DND-41 (cell line): ENCODE measurements around the gene MAN1A1.

Experiments used
- EZH2 ChIP-seq: IDR thresholded peaks from 3 replicates; pipeline ENCODE4 v1.6.1; 2012; ENCODE audit warnings: borderline replicate concordance, low read depth, mild to moderate bottlenecking, moderate library complexity, low read length, inconsistent platforms; ENCODE audit not compliant: severe bottlenecking
- TF ChIP-seq, protein P1 (sequence below): IDR thresholded peaks from 2 replicates; pipeline ENCODE4 v1.5.1; 2012; ENCODE audit warnings: borderline replicate concordance, low read length, moderate library complexity, mild to moderate bottlenecking; ENCODE audit not compliant: poor library complexity, severe bottlenecking; ENCODE audit errors: extremely low read depth

DNA sequence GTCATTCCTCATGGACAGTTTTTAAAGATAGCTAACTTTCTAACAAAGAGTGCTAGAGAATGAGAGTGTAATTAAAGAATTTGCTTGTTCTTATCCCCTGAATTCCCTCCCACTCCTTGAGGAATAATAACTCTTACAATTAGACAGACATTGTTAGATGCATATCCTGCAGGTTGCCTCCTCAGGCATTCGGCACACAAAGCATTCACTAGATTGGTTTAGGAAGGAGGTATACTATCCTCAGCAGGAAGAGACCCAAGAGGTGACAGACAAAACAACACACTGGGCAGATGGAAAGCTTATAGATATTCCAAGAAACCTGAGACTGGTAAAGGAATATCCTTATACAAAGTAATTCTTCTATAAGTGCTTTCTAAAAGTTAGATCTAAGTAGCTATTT lies 162.0 kb downstream of the MAN1A1 start:
- no peak for TF ChIP-seq EZH2
- TF ChIP-seq, protein P1, sequence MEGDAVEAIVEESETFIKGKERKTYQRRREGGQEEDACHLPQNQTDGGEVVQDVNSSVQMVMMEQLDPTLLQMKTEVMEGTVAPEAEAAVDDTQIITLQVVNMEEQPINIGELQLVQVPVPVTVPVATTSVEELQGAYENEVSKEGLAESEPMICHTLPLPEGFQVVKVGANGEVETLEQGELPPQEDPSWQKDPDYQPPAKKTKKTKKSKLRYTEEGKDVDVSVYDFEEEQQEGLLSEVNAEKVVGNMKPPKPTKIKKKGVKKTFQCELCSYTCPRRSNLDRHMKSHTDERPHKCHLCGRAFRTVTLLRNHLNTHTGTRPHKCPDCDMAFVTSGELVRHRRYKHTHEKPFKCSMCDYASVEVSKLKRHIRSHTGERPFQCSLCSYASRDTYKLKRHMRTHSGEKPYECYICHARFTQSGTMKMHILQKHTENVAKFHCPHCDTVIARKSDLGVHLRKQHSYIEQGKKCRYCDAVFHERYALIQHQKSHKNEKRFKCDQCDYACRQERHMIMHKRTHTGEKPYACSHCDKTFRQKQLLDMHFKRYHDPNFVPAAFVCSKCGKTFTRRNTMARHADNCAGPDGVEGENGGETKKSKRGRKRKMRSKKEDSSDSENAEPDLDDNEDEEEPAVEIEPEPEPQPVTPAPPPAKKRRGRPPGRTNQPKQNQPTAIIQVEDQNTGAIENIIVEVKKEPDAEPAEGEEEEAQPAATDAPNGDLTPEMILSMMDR: no peak
